Measurements from ENCODE around the gene LRRC37A3.
"Not testable (repeated sequence)": the region's sequence is repeated elsewhere in the genome, so short reads cannot be mapped to it uniquely, and the experiment has no call there.

GRCh38 chr17:64923051-64923568, 3.8 kb upstream of the LRRC37A3 start:
- TF ChIP-seq CTCF (IDR thresholded peaks at IDR 0.05; ENCODE audit: low read length); EZH2 (IDR thresholded peaks at IDR 0.05; ENCODE audit: borderline replicate concordance, low read length): not testable (repeated sequence)

Data from OCI-LY1 (cell line).